ENCODE measurements around the gene PDE1A.

DNA sequence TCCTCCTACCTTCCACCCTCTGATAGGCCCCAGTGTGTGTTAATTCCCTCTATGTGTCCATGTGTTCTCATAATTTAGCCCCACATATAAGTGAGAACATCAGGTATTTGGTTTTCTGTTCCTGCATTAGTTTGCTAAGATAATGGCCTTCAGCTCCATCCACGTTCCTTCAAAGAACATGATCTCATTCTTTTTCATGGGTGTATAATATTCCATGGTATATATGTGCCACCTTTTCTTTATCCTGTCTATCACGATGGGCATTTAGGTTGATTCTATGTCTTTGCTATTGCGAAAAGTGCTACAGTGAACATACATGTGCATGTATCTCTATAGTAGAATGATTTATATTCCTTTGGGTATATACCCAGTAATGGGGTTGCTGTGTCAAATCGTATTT lies 46.8 kb upstream of the PDE1A start:
- TF ChIP-seq POLR2A (IDR thresholded peaks at IDR 0.05; ENCODE audit: low read length), result no peak
- TF ChIP-seq GATA1 (IDR thresholded peaks at IDR 0.05; ENCODE audit: low read depth, low read length), result no peak
